ENCODE measurements around the gene UBR2. TPM values are rescaled to one million over a fixed set of nuclear protein-coding genes. Genes with fewer than 3 reads are reported as not detected.
"Not testable (repeated sequence)": the region's sequence is repeated elsewhere in the genome, so short reads cannot be mapped to it uniquely, and the experiment has no call there.

Gene UBR2
- total RNA-seq, 1 donor: 31.5 TPM

DNA sequence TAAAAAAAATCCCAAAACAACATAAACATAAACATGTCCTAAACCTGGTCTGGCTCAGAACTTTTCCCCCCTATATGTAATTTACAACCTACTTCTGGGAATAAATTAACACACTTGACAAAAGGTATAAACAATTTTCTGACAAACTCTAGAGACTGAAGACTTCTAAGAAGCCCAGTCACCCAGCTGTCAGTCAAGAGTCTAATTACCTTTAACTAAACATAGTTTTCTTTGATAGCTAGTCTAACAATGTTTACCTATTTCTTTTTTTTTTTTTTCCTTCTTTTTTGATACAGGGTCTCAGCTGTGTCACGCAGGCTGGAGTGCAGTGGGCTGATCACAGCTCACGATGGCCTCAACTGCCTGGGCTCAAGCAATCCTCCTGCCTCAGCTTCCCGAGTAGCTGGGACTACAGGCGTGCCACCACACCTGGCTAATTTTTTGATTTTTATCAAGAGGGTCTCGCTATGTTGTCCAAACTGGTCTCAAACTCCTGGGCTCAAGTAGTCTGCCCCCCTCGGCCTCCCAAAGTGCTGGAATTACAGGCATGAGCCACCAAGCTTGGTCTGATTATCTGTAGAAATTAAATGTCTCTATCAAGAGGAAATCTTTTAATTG, 932 bp upstream of the UBR2 start:
- DNase-seq (ENCODE audit: insufficient read length, low spot score, missing footprints): peak; percentile 17
- Histone ChIP-seq H3K27me3 (ENCODE audit: insufficient read depth, low read length) (no peaks in the 10 kb centered on the region), H3K4me1 (ENCODE audit: insufficient read depth, low read length) (no peaks in the 10 kb centered on the region), H3K4me3 (ENCODE audit: insufficient read depth, low read length) (no peak overlapping the region), H4K20me1 (ENCODE audit: insufficient read depth, low read length) (peaks cover 11% of the 10 kb centered on the region), H3K36me3 (ENCODE audit: insufficient read depth, low read length) (no peaks in the 10 kb centered on the region), H3K9me3 (ENCODE audit: low read depth, low read length) (no peaks in the 10 kb centered on the region), H3K27ac (ENCODE audit: low read depth, low read length) (no peak overlapping the region), H3K79me2 (ENCODE audit: insufficient read depth, low read length) (peaks cover 41% of the 10 kb centered on the region), H3K4me2 (ENCODE audit: insufficient read depth, low read length) (peak overlapping the region; percentile 94), H2AFZ (ENCODE audit: low read length) (peak overlapping the region; percentile 90)
- TF ChIP-seq, protein P1, sequence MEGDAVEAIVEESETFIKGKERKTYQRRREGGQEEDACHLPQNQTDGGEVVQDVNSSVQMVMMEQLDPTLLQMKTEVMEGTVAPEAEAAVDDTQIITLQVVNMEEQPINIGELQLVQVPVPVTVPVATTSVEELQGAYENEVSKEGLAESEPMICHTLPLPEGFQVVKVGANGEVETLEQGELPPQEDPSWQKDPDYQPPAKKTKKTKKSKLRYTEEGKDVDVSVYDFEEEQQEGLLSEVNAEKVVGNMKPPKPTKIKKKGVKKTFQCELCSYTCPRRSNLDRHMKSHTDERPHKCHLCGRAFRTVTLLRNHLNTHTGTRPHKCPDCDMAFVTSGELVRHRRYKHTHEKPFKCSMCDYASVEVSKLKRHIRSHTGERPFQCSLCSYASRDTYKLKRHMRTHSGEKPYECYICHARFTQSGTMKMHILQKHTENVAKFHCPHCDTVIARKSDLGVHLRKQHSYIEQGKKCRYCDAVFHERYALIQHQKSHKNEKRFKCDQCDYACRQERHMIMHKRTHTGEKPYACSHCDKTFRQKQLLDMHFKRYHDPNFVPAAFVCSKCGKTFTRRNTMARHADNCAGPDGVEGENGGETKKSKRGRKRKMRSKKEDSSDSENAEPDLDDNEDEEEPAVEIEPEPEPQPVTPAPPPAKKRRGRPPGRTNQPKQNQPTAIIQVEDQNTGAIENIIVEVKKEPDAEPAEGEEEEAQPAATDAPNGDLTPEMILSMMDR (IDR thresholded peaks at IDR 0.05; ENCODE audit: extremely low read depth, low read depth, low read length): no peak

DNA sequence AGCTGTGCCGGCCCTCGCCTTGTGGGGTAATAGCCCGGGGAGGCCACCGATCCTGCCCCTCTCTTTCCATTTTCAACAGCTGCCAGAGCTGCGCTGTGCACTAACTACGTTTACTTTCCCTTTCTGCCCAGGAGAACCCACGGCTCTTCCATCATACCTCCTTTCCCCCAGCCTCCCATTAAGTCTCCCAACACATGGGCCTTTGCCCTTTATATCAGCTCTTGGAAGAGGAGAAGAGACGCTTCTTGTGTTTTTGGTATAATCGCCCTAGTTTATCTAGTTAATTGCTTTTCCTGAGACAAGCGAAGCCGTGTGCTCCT, 637 bp downstream of the UBR2 start:
- peak overlapping the region; percentile 95 for H3K27ac ChIP-seq (ENCODE audit: low read depth, low read length)
- peak overlapping the region; percentile 99 for H3K4me3 ChIP-seq (ENCODE audit: insufficient read depth, low read length)
- no peaks in the 10 kb centered on the region for H3K36me3 ChIP-seq (ENCODE audit: insufficient read depth, low read length)
- H3K4me2 ChIP-seq (ENCODE audit: insufficient read depth, low read length): peak overlapping the region; percentile 94
- H3K27me3 ChIP-seq (ENCODE audit: insufficient read depth, low read length): no peaks in the 10 kb centered on the region
- H3K4me1 ChIP-seq (ENCODE audit: insufficient read depth, low read length): peaks cover 8% of the 10 kb centered on the region
- peak overlapping the region; percentile 97 for H2AFZ ChIP-seq (ENCODE audit: low read length)
- H3K79me2 ChIP-seq (ENCODE audit: insufficient read depth, low read length): peaks cover 52% of the 10 kb centered on the region
- no peaks in the 10 kb centered on the region for H3K9me3 ChIP-seq (ENCODE audit: low read depth, low read length)
- TF ChIP-seq, protein P1 (IDR thresholded peaks at IDR 0.05; ENCODE audit: extremely low read depth, low read depth, low read length): no peak
- H4K20me1 ChIP-seq (ENCODE audit: insufficient read depth, low read length): peaks cover 12% of the 10 kb centered on the region
- no peak for DNase-seq (ENCODE audit: insufficient read length, low spot score, missing footprints)

DNA sequence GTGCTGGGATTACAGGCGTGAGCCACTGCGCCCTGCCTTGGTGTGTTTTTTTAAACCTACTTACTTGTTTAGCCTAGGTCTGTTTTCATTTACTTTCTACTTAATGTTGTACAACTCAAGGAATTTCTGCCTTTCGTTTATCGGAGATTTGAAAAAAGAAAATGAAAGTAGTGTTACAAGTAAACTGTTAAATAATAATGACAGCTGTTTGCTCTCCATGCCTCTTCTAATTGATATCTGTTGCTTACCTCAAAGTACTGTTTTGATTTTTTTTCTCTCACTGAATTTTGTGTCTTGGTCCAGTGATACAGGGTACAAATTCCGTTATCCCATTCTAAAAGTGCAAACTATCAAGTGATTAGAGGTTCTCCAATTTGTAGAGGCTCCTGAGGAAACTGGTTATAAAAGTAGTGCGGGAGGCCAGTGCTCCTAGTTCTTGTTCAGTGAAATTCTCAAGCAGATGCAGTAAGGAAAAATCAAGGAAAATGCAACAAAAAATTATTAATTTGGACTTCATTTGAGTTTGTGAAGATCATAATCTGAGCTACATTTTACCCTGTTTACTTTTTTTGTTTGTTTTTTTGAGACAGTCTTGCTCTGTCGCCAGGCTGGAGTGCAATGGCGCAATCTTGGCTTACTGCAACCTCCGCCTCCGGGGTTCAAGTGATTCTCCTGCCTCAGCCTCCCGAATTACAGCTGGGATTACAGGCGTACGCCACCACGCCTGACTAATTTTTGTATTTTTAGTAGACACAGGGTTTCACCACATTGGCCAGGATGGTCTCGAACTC, 2.2 kb downstream of the UBR2 start:
- TF ChIP-seq, protein P1 (IDR thresholded peaks at IDR 0.05; ENCODE audit: extremely low read depth, low read depth, low read length): no peak
- Histone ChIP-seq H3K27ac (ENCODE audit: low read depth, low read length) (peak overlapping the region; percentile 95), H2AFZ (ENCODE audit: low read length) (no peak overlapping the region)

DNA sequence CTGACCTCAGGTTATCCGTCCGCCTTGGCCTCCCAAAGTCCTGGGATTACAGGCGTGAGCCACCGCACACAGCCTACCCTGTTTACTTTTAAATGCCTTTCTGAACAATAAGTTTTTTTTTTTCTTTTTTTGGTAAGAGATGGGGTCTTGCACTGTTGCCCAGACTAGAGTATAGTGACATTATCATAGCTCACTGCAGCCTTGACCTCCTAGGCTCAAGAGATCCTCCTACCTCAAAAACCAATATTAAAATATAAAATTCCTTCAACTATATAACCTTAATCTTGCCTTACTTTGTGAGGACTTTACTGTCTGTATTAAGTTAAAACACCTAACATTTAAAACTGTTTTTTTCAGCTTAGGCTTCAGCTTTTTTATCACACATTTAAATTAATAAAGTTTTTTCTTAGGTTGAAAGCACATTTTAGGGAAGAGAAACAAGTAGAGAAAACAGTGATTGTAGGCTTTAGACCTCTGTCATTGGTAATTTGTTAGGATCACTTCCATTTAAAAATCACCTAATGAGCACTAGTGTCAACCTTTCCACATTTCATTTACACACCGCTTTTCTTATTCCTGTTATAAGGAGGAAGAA, 2.9 kb downstream of the UBR2 start:
- no peak overlapping the region for H3K4me2 ChIP-seq (ENCODE audit: insufficient read depth, low read length)
- TF ChIP-seq, protein P1 (IDR thresholded peaks at IDR 0.05; ENCODE audit: extremely low read depth, low read depth, low read length): no peak
- no peak overlapping the region for H3K4me3 ChIP-seq (ENCODE audit: insufficient read depth, low read length)
- DNase-seq (ENCODE audit: insufficient read length, low spot score, missing footprints): no peak
- peaks cover 74% of the 10 kb centered on the region for H3K79me2 ChIP-seq (ENCODE audit: insufficient read depth, low read length)
- no peaks in the 10 kb centered on the region for H3K27me3 ChIP-seq (ENCODE audit: insufficient read depth, low read length)
- H3K9me3 ChIP-seq (ENCODE audit: low read depth, low read length): no peaks in the 10 kb centered on the region
- H4K20me1 ChIP-seq (ENCODE audit: insufficient read depth, low read length): peaks cover 12% of the 10 kb centered on the region
- H3K27ac ChIP-seq (ENCODE audit: low read depth, low read length): no peak overlapping the region
- H3K36me3 ChIP-seq (ENCODE audit: insufficient read depth, low read length): no peaks in the 10 kb centered on the region
- no peak overlapping the region for H2AFZ ChIP-seq (ENCODE audit: low read length)
- H3K4me1 ChIP-seq (ENCODE audit: insufficient read depth, low read length): peaks cover 14% of the 10 kb centered on the region

More for the DNA sequence above, 2.2 kb downstream of the UBR2 start:
- Histone ChIP-seq H3K27me3 (ENCODE audit: insufficient read depth, low read length) (no peaks in the 10 kb centered on the region), H3K36me3 (ENCODE audit: insufficient read depth, low read length) (no peaks in the 10 kb centered on the region), H3K4me2 (ENCODE audit: insufficient read depth, low read length) (peak overlapping the region; percentile 94), H4K20me1 (ENCODE audit: insufficient read depth, low read length) (peaks cover 12% of the 10 kb centered on the region), H3K79me2 (ENCODE audit: insufficient read depth, low read length) (peaks cover 67% of the 10 kb centered on the region), H3K4me1 (ENCODE audit: insufficient read depth, low read length) (peaks cover 12% of the 10 kb centered on the region), H3K4me3 (ENCODE audit: insufficient read depth, low read length) (peak overlapping the region; percentile 99), H3K9me3 (ENCODE audit: low read depth, low read length) (no peaks in the 10 kb centered on the region)
- DNase-seq (ENCODE audit: insufficient read length, low spot score, missing footprints): no peak

DNA sequence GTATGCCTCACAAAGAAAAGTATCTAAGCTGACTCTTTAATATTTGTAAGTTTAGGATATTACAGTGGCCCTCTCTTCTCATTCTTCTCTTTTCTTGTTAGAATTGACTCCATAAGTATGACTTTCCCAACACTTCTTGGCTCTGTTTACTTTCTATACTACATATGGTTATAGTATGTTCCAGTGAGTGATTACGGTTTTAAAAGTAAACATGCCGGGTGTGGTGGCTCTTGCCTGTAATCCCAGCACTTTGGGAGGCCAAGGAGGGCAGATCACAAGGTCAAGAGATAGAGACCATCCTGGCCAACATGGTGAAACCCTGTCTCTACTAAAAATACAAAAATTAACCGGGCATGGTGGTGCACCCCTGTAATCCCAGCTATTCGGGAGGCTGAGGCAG, 3.4 kb downstream of the UBR2 start:
- not testable (repeated sequence) for H3K4me2 ChIP-seq (ENCODE audit: insufficient read depth, low read length); H3K27me3 ChIP-seq (ENCODE audit: insufficient read depth, low read length); DNase-seq (ENCODE audit: insufficient read length, low spot score, missing footprints); H2AFZ ChIP-seq (ENCODE audit: low read length); H3K4me3 ChIP-seq (ENCODE audit: insufficient read depth, low read length); H3K27ac ChIP-seq (ENCODE audit: low read depth, low read length); H3K36me3 ChIP-seq (ENCODE audit: insufficient read depth, low read length); H3K9me3 ChIP-seq (ENCODE audit: low read depth, low read length)
- peaks cover 17% of the 10 kb centered on the region for H3K4me1 ChIP-seq (ENCODE audit: insufficient read depth, low read length)
- peaks cover 12% of the 10 kb centered on the region for H4K20me1 ChIP-seq (ENCODE audit: insufficient read depth, low read length)
- H3K79me2 ChIP-seq (ENCODE audit: insufficient read depth, low read length): peaks cover 79% of the 10 kb centered on the region

All from osteoblast (primary cell).